ENCODE measurements around the gene RAB11B.
A peak's percentile ranks its signal among the peaks of the same experiment; 100 is the strongest.
"Not testable (repeated sequence)": the region's sequence is repeated elsewhere in the genome, so short reads cannot be mapped to it uniquely, and the experiment has no call there.

The RAB11B gene

DNA sequence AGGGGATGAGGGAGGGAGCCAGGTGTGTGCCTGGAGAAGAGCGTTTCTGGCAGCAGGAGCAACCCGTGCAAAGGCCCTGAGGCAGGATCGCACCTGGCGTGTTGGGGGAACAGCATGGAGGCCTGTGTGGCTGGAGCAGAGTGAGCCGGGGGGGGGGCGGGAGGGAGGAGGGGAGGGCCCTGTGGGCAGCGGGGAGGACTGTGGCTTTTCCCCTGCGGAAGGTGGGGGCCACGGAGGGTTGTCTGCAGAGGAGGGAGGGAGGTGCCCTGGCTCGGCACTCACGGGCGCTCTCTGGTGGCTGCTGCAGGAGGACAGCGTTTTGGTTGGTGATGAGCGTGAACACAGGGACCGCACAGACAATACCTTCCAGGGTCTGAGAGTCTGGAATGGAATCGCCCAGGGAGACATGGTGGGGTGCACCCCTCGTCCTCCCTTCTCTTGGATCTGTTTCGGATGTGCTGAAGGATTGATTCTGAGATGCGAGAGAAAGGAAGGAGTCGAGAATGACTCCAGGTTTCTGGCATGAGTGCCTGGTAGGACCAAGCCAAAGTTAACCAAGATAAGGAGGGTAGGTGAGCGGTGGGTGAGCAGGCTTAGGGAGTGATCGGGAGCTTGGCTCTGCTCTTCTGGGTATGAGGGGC is 6.5 kb downstream of the RAB11B start:
- peak in 1 of 2 experiments; percentile 45 for DNase-seq

- no peak for DNase-seq
These were observed 7.1 kb downstream of the RAB11B start for GRCh38 chr19:8397271-8397670.

DNA sequence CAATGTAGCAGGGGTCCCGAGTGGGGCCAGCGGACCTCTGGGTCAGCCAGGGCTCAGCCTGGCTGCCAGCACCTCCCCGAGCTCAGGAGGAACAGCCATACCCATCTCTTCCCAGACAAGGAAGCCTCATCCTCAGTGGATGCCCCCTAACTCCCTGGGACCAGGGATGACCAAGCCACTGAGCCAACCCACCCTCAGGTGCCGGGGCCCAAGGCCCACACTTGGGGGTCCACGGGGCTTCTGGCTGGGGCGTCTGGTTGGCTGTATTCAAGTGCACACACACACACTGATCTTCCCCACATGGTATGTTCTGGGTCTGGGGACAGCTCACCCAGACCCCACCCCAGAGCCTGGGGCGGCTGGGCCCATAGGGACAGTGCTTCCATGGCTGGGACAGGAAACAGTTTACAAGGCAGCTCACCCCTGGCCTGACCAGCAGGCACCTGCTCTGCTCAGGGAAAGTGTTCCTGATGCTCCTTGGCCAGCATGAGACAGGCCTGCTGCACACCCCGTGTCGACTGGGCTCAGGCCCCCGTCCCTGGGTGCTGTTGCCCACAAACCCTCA is 7.7 kb downstream of the RAB11B start:
- no peak for DNase-seq

DNA sequence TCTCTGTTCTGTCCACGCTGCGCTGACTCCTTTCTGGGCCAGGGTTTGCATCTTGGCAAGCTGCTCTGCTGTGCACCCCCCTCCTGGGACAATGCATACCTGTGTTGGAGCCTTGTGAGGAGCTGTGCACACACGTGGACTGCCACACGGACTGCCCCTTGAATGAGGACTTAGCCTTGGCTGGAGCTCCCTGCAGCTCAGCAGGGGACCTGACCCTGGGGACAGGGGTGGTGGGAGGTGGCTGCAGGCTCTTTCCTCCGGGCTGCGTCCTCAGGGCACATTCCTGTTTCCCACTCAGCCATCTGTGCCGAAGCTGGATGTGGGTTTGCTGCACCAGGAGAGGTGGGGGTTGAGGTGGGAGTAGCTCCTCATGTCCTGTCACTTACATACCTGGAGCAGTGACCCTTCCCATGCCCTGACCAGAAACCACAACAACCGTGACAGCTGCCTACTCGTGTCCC is 8.2 kb downstream of the RAB11B start:
- no peak for DNase-seq

GRCh38 chr19:8399681-8400188 is 9.6 kb downstream of the RAB11B start:
- DNase-seq: no peak

DNA sequence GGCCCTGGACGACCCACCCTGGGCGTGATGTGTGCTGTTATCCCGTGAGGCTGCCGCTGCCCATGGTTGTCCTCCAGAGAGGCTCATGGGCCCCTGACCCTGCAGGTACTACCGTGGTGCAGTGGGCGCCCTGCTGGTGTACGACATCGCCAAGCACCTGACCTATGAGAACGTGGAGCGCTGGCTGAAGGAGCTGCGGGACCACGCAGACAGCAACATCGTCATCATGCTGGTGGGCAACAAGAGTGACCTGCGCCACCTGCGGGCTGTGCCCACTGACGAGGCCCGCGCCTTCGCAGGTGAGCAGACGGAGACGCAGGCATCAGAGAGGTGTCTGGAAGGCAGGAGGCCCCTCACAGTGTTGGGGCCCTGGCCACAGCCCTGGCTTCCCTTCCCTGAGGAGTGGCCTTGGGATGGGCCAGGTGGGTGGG is 11.8 kb downstream of the RAB11B start:
- no peak for DNase-seq

DNA sequence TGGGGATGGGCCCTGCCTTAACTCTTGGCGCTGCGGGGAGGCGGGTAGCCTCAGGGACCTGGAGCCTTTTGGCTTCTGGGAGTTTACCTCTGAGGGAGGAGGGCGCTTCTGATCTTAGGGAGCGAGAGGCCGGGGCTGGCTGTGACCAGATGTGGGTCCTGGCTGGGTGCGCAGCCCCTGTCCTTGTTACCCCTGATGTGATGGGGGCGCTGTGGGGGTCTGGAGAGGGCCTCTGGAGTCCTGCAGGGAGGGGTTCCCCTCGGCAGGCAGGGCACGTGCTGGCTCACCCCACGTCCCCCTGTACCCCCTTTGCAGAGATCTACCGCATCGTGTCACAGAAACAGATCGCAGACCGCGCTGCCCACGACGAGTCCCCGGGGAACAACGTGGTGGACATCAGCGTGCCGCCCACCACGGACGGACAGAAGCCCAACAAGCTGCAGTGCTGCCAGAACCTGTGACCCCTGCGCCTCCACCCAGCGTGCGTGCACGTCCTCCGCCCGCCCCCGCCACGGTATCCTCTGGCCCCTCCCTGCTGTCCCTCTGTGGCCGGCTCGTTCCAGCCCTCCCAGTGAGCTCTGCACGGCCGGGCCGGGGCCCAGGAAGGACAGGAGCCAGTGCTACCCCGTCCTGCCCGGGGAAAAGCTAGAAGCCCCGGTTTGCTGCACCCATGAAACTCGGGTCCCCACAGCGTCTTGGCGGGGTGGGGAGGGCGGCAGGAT is 13.1 kb downstream of the RAB11B start:
- no peak for DNase-seq

GRCh38 chr19:8403820-8404109 is 13.6 kb downstream of the RAB11B start:
- DNase-seq: no peak

DNA sequence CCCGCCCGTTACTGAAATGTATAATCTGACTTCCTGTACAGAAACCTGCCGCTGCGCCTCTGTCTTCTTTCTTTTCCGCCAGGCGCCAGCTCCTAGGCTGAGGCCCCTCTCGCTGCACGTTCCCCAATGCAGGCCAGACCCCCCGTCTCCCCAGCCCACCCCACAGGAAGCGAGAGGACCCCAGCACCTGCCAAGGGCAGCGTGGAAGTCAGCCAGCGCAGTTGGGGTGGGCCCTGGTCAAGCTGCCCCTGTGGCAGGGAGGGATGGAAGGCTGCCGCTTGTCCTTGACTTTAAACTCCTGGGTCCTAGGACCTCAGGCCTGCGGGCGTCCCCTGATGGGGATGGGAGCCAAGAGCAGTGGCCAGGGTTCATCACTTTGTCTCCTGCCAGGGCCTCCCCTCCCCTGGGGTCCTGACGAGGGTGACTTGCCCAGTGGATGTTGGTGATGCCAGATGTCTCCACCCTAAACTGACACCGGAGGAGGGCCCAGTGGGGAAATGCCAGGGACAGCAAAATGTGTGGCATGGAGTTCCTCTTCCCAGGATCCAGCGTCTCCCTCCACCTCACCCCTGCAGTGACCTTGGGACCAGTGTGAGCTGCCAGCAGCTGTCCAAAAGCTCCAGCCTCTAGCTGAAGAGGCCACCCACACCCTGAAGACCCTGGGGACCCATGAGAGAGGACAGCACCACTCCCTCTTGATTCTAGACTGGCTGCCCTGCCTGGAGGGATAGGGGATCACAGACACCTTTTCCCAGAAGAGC is 14.4 kb downstream of the RAB11B start:
- DNase-seq: no peak

- DNase-seq: not testable (repeated sequence)
These were observed 20.6 kb downstream of the RAB11B start for GRCh38 chr19:8410718-8411117.

GRCh38 chr19:8412783-8413628 is 22.8 kb downstream of the RAB11B start, which contains the start of gene MARCHF2:
Gene MARCHF2, plus strand, starts transcription at chr19:8413305. Its CDS starts 8,536 bp downstream, at chr19:8421841.
- peak; percentile 77 to 97 for DNase-seq

- no peak for DNase-seq
These were observed 23.5 kb downstream of the RAB11B start for GRCh38 chr19:8413629-8413995.

DNA sequence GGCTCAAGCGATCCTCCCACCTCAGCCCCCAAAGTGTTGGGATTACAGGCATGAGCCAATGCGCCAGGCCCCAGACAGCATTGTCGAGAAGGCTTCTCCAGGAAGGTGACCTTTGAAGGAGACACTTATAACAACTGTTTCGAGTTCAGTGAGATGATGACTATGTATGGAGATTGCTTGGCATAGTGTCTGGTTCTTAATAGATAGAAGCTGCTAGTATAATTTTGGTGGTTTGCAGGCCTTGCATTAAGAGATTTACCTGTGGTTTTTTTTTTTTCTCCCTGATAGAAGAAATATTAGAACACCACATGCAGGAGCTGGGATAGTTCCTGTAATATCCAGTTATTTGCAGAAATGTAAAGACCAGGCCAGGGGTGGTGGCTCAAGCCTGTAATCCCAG is 26.6 kb downstream of the RAB11B start:
- no peak for DNase-seq

DNA sequence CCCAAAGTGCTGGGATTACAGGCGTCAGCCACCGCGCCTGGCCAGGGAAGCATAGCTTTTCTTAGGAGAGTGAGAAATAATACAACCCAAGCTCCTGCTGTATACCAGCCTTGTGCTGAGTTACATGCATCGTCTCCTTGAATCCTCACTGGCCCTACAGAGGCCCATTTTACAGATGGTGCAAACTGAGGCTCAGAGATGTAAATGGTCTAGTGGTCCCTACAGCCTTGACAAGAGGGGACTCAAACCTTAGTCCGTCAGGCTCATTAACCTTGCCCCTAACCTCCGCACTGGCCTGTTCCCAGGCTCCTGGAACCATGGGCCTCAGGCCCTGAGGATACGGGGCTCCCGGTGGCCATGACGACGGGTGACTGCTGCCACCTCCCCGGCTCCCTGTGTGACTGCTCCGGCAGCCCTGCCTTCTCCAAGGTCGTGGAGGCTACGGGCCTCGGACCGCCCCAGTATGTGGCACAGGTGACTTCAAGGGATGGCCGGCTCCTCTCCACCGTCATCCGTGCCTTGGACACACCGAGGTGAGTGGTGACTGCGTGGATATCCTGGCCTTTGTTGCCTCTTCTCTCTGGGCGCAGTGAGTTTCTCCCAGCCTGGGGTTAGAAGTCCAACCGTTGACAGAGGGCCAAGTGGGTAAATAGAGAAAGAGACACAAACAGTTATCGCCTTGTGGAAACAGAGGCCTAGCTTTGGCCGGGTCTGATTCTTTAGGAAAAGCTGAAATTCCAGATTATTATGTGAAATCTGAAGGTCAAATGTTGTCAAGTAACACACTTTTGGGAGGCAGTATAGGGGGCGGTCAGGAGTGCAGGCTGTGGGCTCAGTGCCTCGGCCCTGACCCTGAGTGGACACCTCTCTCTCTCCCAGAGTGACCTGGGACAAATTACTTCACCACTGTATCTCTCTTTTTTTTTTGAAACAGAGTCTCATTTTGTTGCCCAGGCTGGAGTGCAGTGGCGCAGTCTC is 31.6 kb downstream of the RAB11B start:
- no peak for DNase-seq

- no peak for DNase-seq
These were observed 33.7 kb downstream of the RAB11B start for GRCh38 chr19:8423817-8424223.

GRCh38 chr19:8425331-8425730 is 35.2 kb downstream of the RAB11B start:
- not testable (repeated sequence) for DNase-seq

GRCh38 chr19:8426283-8426682 is 36.1 kb downstream of the RAB11B start:
- DNase-seq: no peak

- no peak for DNase-seq
These were observed 38.9 kb downstream of the RAB11B start for GRCh38 chr19:8429044-8429443.

- DNase-seq: no peak
These were observed 39.7 kb downstream of the RAB11B start for GRCh38 chr19:8429826-8430225.

DNA sequence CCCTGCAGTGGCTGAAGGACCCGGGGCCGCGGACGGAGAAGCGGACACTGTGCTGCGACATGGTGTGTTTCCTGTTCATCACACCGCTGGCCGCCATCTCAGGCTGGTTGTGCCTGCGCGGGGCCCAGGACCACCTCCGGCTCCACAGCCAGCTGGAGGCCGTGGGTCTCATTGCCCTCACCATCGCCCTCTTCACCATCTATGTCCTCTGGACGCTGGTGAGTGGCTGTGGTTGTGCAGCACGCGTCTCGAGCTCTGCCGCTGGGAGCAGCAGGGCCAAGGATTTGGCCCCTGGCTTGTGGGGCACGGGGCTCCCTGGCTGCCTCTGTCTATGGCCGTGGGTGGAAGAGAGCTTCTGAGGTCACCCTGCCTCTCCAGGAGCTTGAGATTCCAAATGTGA is 40.5 kb downstream of the RAB11B start:
- DNase-seq: no peak

DNA sequence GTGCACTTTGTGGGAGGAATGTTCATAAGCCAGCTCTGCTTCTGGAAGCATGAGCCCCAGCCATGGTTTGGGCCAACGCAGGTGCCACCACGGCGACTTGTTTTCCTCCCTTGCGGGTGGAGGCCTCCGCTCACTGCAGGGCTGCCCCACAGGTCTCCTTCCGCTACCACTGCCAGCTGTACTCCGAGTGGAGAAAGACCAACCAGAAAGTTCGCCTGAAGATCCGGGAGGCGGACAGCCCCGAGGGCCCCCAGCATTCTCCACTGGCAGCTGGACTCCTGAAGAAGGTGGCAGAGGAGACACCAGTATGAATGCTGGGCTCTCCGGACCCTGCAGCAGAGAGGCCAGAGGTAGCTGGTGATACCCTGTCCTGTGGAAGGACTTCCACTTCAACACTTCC is 48.1 kb downstream of the RAB11B start:
- DNase-seq: no peak

Measured in NCI-H526 (cell line).